ENCODE results near the gene CETN1.

DNA sequence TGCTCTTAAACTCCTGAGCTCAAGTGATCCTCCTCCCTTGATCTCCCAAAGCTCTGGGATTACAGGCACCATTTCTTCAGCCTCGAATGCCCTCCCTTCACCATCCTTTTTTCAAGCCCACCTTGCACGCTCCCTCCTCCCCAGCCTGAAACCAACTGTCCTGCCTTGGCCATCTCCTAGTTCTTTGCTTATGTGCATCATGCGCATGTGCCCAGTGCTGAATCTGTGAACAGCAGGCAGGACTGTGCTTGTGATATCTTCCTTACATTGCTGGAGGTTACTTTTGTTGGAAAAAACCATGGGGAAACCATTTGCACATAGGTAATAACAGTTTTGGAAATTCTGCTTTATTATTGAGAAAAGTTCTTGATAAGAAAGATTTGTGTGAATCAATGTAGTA is 30.2 kb upstream of the CETN1 start:
- TF ChIP-seq YY1 (IDR thresholded peaks at IDR 0.05; ENCODE audit: low read depth) (no peak), CREB1 (IDR thresholded peaks at IDR 0.05; ENCODE audit: low read depth) (no peak), TAF1 (IDR thresholded peaks at IDR 0.05; ENCODE audit: low read depth) (no peak), MAX (IDR thresholded peaks at IDR 0.05) (no peak), TEAD4 (IDR thresholded peaks at IDR 0.05) (no peak), RAD21 (IDR thresholded peaks at IDR 0.05; ENCODE audit: low read depth) (no peak)

Data from Ishikawa (cell line).